ENCODE measurements around the gene GARIN3.
A peak's percentile ranks its signal among the peaks of the same experiment; 100 is the strongest.

The GARIN3 gene

DNA sequence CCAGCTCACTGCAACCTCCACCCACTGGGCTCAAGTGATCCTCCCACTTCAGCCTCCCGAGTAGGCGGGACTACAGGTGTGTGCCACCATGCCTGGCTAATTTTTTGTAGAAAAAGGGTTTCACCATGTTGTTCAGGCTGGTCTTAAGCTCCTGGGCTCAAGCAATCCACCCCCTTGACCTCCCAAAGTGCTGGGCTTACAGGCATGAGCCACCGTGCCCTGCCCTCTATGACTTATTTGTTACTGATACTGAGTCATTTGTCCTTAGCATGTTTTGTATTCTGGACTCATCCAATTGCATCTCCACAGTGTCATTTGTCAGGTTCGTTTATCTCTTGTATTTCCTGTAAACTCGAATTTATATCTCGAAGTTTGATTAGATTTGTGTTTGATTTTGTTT, 11.9 kb upstream of the GARIN3 start:
- no peak for TF ChIP-seq EZH2phosphoT487 (conservative IDR thresholded peaks at IDR 0.05; ENCODE audit: low read length)
- TF ChIP-seq, protein P1, sequence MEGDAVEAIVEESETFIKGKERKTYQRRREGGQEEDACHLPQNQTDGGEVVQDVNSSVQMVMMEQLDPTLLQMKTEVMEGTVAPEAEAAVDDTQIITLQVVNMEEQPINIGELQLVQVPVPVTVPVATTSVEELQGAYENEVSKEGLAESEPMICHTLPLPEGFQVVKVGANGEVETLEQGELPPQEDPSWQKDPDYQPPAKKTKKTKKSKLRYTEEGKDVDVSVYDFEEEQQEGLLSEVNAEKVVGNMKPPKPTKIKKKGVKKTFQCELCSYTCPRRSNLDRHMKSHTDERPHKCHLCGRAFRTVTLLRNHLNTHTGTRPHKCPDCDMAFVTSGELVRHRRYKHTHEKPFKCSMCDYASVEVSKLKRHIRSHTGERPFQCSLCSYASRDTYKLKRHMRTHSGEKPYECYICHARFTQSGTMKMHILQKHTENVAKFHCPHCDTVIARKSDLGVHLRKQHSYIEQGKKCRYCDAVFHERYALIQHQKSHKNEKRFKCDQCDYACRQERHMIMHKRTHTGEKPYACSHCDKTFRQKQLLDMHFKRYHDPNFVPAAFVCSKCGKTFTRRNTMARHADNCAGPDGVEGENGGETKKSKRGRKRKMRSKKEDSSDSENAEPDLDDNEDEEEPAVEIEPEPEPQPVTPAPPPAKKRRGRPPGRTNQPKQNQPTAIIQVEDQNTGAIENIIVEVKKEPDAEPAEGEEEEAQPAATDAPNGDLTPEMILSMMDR (IDR thresholded peaks at IDR 0.05; ENCODE audit: insufficient read depth, low read length, poor library complexity, severe bottlenecking) = no peak
- Histone ChIP-seq H3K9me3 (ENCODE audit: insufficient read depth, low read length) (no peaks in the 10 kb centered on the region), H2AFZ (ENCODE audit: low read depth, low read length, severe bottlenecking) (no peak overlapping the region)

DNA sequence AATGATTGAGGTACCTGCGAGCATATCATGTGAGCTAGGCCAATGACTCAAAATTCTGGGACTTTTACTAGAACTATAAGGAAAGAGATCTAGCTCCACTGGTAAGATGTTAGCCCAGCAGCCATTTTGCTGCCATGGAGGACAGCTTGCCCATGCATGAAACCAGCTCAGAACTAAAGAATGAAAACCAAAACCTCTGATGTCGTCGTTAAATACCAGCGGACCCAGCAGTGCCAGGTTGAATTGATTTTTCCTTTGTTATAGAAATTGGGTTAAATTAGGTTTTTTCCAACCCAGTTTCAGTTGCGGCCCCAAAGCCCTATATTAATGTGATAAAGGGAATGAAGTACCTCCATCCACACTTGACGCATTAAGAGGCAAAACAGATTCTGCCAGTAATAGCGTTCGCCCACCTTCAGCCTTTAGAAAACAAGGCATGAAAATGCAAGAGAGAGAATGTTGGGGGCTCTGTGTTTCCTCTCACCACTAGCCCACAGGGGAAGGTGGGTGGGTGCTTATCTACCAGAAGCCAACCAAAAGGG, 9.1 kb upstream of the GARIN3 start:
- no peaks in the 10 kb centered on the region for H3K27me3 ChIP-seq (ENCODE audit: low read length)
- H4K20me1 ChIP-seq (ENCODE audit: low read depth, low read length) = no peaks in the 10 kb centered on the region
- H3K27ac ChIP-seq (ENCODE audit: low read depth, low read length) = no peak overlapping the region
- no peak overlapping the region for H3K4me3 ChIP-seq (ENCODE audit: insufficient read depth, low read length, poor library complexity, severe bottlenecking)
- H2AFZ ChIP-seq (ENCODE audit: low read depth, low read length, severe bottlenecking) = no peak overlapping the region
- no peak for TF ChIP-seq EZH2phosphoT487 (conservative IDR thresholded peaks at IDR 0.05; ENCODE audit: low read length)
- TF ChIP-seq, protein P1 (IDR thresholded peaks at IDR 0.05; ENCODE audit: insufficient read depth, low read length, poor library complexity, severe bottlenecking) = no peak
- no peaks in the 10 kb centered on the region for H3K9me2 ChIP-seq (replicated peaks; ENCODE audit: insufficient read depth, low read length)
- no peaks in the 10 kb centered on the region; the same call in 1 of the 2 replicates for H3K9me3 ChIP-seq (ENCODE audit: insufficient read depth, low read length)
- H3K9ac ChIP-seq (ENCODE audit: low read length) = no peak overlapping the region
- no peaks in the 10 kb centered on the region for H3K36me3 ChIP-seq (ENCODE audit: low read length)
- H3K4me2 ChIP-seq (ENCODE audit: low read depth, low read length, poor library complexity, severe bottlenecking) = no peak overlapping the region
- H3F3A ChIP-seq (ENCODE audit: insufficient read depth) = peaks cover 10% of the 10 kb centered on the region; the same call in 1 of the 2 replicates
- H3K79me2 ChIP-seq (ENCODE audit: insufficient read depth, low read length) = no peaks in the 10 kb centered on the region

More for the DNA sequence above, 11.9 kb upstream of the GARIN3 start:
- H3K36me3 ChIP-seq (ENCODE audit: low read length) = no peaks in the 10 kb centered on the region
- no peak overlapping the region for H3K27ac ChIP-seq (ENCODE audit: low read depth, low read length)
- H4K20me1 ChIP-seq (ENCODE audit: low read depth, low read length) = no peaks in the 10 kb centered on the region
- H3K79me2 ChIP-seq (ENCODE audit: insufficient read depth, low read length) = no peaks in the 10 kb centered on the region
- no peak overlapping the region for H3K9ac ChIP-seq (ENCODE audit: low read length)
- no peaks in the 10 kb centered on the region for H3K27me3 ChIP-seq (ENCODE audit: low read length)
- H3K4me3 ChIP-seq (ENCODE audit: insufficient read depth, low read length, poor library complexity, severe bottlenecking) = no peak overlapping the region
- no peak overlapping the region for H3K4me2 ChIP-seq (ENCODE audit: low read depth, low read length, poor library complexity, severe bottlenecking)
- peaks cover 2% of the 10 kb centered on the region; the same call in 1 of the 2 replicates for H3F3A ChIP-seq (ENCODE audit: insufficient read depth)
- H3K9me2 ChIP-seq (replicated peaks; ENCODE audit: insufficient read depth, low read length) = no peaks in the 10 kb centered on the region

DNA sequence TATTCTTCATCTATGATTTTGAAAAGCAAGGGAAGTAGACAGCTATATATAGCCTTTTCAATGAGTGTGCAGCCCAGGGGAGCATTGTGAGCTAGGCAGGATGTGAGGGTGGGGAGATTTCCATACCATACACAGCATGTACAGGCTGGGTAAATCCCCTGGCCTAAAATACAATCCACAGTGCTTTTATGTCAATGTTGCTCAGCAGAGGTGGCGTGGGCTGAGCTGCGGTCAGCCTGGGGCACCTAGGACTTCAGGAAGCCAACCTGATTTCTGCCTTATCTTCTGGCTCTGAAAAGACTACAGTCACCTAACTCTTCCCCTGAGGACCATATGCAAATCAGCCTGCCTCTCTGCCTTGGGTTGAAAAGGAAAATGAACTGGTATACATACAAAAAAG, 6.3 kb upstream of the GARIN3 start:
- Histone ChIP-seq H2AFZ (ENCODE audit: low read depth, low read length, severe bottlenecking) (peak overlapping the region; percentile 81), H3K4me2 (ENCODE audit: low read depth, low read length, poor library complexity, severe bottlenecking) (peak overlapping the region; percentile 56), H3K9me2 (replicated peaks; ENCODE audit: insufficient read depth, low read length) (no peaks in the 10 kb centered on the region), H3F3A (ENCODE audit: insufficient read depth) (peaks cover 10% of the 10 kb centered on the region; the same call in 1 of the 2 replicates), H3K27me3 (ENCODE audit: low read length) (no peaks in the 10 kb centered on the region), H3K9ac (ENCODE audit: low read length) (peak overlapping the region; percentile 23; the same call in 1 of the 2 replicates), H3K4me3 (ENCODE audit: insufficient read depth, low read length, poor library complexity, severe bottlenecking) (peak overlapping the region; percentile 21), H3K9me3 (ENCODE audit: insufficient read depth, low read length) (no peaks in the 10 kb centered on the region; the same call in 1 of the 2 replicates), H3K79me2 (ENCODE audit: insufficient read depth, low read length) (no peaks in the 10 kb centered on the region), H3K27ac (ENCODE audit: low read depth, low read length) (peak overlapping the region; percentile 79), H3K36me3 (ENCODE audit: low read length) (no peaks in the 10 kb centered on the region), H4K20me1 (ENCODE audit: low read depth, low read length) (no peaks in the 10 kb centered on the region)
- TF ChIP-seq EZH2phosphoT487 (conservative IDR thresholded peaks at IDR 0.05; ENCODE audit: low read length) = no peak
- TF ChIP-seq, protein P1 (IDR thresholded peaks at IDR 0.05; ENCODE audit: insufficient read depth, low read length, poor library complexity, severe bottlenecking) = no peak

Data from SU-DHL-6 (cell line).